Neutrophil (primary cell): Measurements from ENCODE around the gene INAFM1.

Experiments used
- H3K27ac ChIP-seq: fragments of 200-600 bp; sonication (generic); 2 replicates; pipeline ENCODE4 v1.5.1; 2016; ENCODE audit warnings: mild to moderate bottlenecking, moderate library complexity
- H3K27me3 ChIP-seq: fragments of 200-600 bp; sonication (generic); 2 replicates; pipeline ENCODE4 v1.6.0; 2016; ENCODE audit warnings: mild to moderate bottlenecking
- H3K36me3 ChIP-seq: fragments of 200-600 bp; sonication (generic); 2 replicates; pipeline ENCODE4 v1.5.1; 2017
- H3K4me1 ChIP-seq, 2 experiments: fragments of 200-600 bp in 1 of 2; sonication (generic) in 1 of 2; 1 replicate in 1 of 2; 2 replicates in 1 of 2; pipeline versions ENCODE4 v1.5.1 to v1.6.1; 2013 to 2016; ENCODE audit warnings: low read depth in 1 of 2, low read length in 1 of 2, mild to moderate bottlenecking in 1 of 2, moderate library complexity in 1 of 2; ENCODE audit not compliant: control insufficient read depth in 1 of 2, insufficient read depth in 1 of 2
- H3K4me3 ChIP-seq, 2 experiments: fragments of 200-600 bp in 1 of 2; sonication (generic) in 1 of 2; 1 replicate in 1 of 2; 2 replicates in 1 of 2; pipeline ENCODE4 v1.5.1; 2013 to 2016; ENCODE audit warnings: low read depth in 1 of 2, low read length in 1 of 2, mild to moderate bottlenecking in 1 of 2, moderate library complexity in 1 of 2
- H3K9me3 ChIP-seq: fragments of 200-600 bp; sonication (generic); 2 replicates; pipeline ENCODE4 v1.5.1; 2016
- TF ChIP-seq, protein P1 (sequence below): fragments of 200-600 bp; sonication (generic); IDR thresholded peaks from 2 replicates; pipeline ENCODE4 v1.5.1; 2016; ENCODE audit warnings: antibody characterized with exemption

INAFM1 gene

DNA sequence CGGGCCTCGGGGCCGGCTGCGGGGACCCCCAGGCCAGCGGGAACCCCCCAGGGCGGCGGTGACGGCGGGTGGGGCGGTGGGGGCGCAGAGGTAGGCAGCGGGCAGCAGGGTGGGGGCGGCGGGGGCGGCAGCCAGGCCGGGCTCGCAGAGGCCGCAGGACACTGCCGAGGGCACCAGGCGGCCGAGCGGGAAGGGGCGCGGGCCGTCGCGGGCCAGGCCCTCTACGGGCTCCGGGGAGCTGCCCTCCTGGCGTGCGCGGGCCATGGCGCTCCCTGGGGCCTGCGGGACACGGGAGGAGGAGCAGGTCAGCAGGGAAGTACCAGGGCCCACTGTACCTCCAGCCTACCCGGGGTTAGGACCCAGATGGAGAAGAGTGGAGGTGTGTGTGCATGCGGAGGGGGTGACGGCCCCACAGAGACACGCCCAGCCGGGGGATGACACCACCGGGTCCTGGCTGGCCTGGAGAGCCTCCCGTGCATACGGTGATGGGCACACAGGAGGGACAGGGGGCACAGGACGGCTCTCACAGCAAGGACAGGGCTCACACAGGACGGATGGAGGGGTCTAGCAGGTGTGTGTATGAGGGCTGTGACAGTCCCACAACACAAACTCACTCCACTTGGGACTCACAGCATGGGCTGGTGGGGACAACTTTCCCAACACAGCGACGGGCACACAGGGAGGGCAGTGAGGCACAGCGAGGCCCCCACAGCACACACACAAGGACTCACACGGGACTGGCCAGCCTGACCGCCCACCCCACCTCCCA is 46.3 kb upstream of the INAFM1 start:
- H3K27ac ChIP-seq = peak overlapping the region; percentile 95
- H3K9me3 ChIP-seq = no peaks in the 10 kb centered on the region
- TF ChIP-seq, protein P1, sequence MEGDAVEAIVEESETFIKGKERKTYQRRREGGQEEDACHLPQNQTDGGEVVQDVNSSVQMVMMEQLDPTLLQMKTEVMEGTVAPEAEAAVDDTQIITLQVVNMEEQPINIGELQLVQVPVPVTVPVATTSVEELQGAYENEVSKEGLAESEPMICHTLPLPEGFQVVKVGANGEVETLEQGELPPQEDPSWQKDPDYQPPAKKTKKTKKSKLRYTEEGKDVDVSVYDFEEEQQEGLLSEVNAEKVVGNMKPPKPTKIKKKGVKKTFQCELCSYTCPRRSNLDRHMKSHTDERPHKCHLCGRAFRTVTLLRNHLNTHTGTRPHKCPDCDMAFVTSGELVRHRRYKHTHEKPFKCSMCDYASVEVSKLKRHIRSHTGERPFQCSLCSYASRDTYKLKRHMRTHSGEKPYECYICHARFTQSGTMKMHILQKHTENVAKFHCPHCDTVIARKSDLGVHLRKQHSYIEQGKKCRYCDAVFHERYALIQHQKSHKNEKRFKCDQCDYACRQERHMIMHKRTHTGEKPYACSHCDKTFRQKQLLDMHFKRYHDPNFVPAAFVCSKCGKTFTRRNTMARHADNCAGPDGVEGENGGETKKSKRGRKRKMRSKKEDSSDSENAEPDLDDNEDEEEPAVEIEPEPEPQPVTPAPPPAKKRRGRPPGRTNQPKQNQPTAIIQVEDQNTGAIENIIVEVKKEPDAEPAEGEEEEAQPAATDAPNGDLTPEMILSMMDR = no peak
- H3K27me3 ChIP-seq = peaks cover 42% of the 10 kb centered on the region
- H3K36me3 ChIP-seq = peaks cover 8% of the 10 kb centered on the region
- H3K4me1 ChIP-seq = peaks cover 52 to 64% of the 10 kb centered on the region in 2 experiments
- peak overlapping the region; percentile 92 to 100 for H3K4me3 ChIP-seq

DNA sequence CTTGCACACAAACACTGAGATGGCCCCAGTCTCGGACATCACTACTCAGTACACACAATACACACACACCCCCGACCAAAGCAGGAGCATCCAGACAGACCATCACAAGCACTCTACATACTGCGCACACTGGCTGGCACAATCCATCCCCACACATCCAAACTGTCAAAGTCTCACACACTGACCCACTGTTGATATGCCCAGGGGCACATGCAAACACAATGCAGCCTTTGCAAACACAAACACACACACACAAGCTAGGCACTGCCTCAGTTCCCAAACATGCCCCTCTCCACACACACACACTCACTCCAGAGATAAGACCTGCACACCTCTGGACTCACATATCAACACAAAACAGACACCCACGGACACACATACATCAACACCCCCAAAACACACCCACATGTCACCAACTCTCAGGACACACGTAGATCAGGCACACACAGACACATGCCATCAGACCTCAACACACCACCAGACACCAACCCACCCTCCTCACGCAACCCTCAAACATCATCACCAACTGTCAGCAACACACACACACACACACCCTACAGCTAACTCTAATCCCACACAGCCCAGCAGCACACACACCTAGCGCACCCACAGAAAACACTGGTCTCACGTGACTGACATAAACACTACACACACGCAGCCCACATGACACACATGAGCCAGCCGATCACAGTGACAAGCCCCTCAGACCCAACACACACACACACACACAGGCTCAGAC is 45.6 kb upstream of the INAFM1 start:
- H3K36me3 ChIP-seq = peaks cover 8% of the 10 kb centered on the region
- peak overlapping the region; percentile 92 to 100 for H3K4me3 ChIP-seq
- no peaks in the 10 kb centered on the region for H3K9me3 ChIP-seq
- H3K4me1 ChIP-seq = peaks cover 52 to 64% of the 10 kb centered on the region in 2 experiments
- peak overlapping the region; percentile 95 for H3K27ac ChIP-seq
- TF ChIP-seq, protein P1 = no peak
- peaks cover 49% of the 10 kb centered on the region for H3K27me3 ChIP-seq

DNA sequence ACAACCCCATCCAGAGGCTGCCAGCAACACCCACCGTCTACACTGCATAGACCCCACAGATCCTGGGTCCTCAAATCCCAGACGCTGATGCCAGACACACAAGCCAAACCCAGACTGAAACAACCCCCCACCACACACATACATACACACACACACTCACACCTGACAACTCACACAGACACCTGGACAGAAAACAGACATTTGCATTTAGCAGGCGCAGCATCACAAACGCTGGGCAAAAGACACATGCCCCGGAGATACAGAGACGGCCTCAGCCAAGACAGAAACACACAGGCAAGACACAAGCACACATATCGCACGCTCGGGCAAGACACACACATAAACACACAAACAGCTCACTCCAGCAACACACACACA is 45.0 kb upstream of the INAFM1 start:
- Histone ChIP-seq H3K36me3 (peaks cover 8% of the 10 kb centered on the region), H3K9me3 (no peaks in the 10 kb centered on the region), H3K4me3 (peak overlapping the region; percentile 92 to 100), H3K4me1 (peaks cover 52 to 64% of the 10 kb centered on the region in 2 experiments), H3K27ac (peak overlapping the region; percentile 95), H3K27me3 (peaks cover 55% of the 10 kb centered on the region)
- TF ChIP-seq, protein P1 = no peak

DNA sequence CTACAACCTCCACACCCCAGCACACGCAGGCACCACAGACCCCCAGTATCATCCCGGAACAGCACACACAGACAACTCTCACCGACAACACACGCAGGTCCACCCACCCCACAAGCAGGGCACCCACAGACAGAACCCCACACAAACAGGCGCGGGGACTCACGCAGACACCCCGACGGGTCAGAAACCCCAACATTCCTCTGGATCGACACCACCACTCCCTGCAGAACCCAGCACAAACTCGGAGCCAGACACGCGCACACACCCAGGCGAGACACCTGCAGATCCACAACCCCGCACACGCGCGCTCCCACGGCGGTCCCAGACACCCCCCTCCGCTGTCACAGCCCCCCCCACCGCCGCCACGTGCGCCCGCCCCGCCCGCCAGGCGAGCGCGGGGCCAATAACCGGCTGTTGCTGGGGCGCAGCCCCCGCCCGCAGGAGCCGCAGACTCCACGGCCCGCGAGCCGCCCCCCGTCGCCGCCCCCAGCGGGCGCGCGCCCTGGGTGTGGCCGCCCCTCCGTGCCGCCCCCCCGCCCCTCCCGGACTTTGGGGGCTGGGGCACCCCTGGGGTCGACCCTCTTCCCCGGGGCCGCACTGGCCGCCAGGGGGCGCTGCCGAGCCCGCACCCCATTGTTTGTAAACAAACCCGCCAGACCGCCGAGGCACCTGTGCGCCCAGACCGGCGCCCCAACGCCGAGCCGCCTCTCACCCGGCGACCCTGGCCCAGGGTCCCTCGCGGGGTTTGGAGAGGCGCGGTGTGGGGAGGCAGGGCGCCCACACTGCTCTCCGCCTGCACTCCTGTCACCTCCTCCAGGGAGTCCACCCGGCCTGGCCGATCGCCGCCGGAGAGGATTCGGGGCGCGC is 44.4 kb upstream of the INAFM1 start:
- TF ChIP-seq, protein P1 = peak; percentile 91
- Histone ChIP-seq H3K27me3 (peaks cover 61% of the 10 kb centered on the region), H3K4me3 (peak overlapping the region; percentile 92 to 100), H3K9me3 (no peaks in the 10 kb centered on the region), H3K4me1 (peaks cover 52 to 62% of the 10 kb centered on the region in 2 experiments), H3K27ac (peak overlapping the region; percentile 95), H3K36me3 (peaks cover 4% of the 10 kb centered on the region)

DNA sequence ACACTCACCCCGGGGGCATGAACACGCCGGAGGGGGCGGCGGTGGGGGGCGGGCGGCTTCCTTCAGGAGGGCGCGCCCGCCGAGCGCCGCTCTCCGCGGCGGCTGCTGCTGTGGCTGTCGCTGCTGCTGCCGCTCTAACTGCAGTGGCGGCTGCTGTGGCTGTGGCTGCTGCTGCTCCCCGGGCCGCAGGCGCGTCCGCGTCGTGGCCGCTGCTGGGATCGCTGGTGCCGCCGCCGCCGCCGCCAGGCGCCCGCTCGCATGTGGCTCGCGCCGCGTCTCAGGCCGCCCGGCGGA is 43.8 kb upstream of the INAFM1 start, which contains the start of gene BBC3:
BBC3 (minus strand) TSS at position 279 of the 294 bp plus-strand sequence. CDS start 2,768 bp downstream, outside the sequence.
- TF ChIP-seq, protein P1 = no peak
- Histone ChIP-seq H3K36me3 (peaks cover 4% of the 10 kb centered on the region), H3K27ac (peak within 1 kb of the TSS; percentile 95), H3K27me3 (peaks cover 67% of the 10 kb centered on the region), H3K4me3 (peak within 1 kb of the TSS; percentile 92 to 100), H3K9me3 (no peaks in the 10 kb centered on the region), H3K4me1 (peaks cover 47 to 56% of the 10 kb centered on the region in 2 experiments)
